ENCODE data around the gene TMTC4.

- TF ChIP-seq POLR2A (IDR thresholded peaks at IDR 0.05; ENCODE audit: low read length) (no peak), GATA1 (IDR thresholded peaks at IDR 0.05; ENCODE audit: low read depth, low read length) (no peak)
Measured at GRCh38 chr13:100584896-100585295, 89.7 kb downstream of the TMTC4 start.

Measured in erythroblast (primary cell).